SIG-M5 treated with dmso at 0.1 percent for 504 hours (cell line): ENCODE data around the gene CHRNA4.
"Not testable (repeated sequence)": the region's sequence is repeated elsewhere in the genome, so short reads cannot be mapped to it uniquely, and the experiment has no call there.

Experiments
- DNase-seq: peaks from one replicate; lab custom pipeline; 2025; ENCODE audit not compliant: unreplicated experiment; lab: John Stamatoyannopoulos, UW

Gene CHRNA4

GRCh38 chr20:63397946-63398450 is 36.8 kb upstream of the CHRNA4 start:
- DNase-seq, result no peak

- DNase-seq, result no peak
These were observed 36.1 kb upstream of the CHRNA4 start for GRCh38 chr20:63397155-63397843.

- no peak for DNase-seq
These were observed 35.2 kb upstream of the CHRNA4 start for GRCh38 chr20:63396300-63396699.

GRCh38 chr20:63395723-63396122 is 34.6 kb upstream of the CHRNA4 start:
- DNase-seq, result no peak

- DNase-seq, result no peak
These were observed 33.8 kb upstream of the CHRNA4 start for GRCh38 chr20:63394920-63395455.

GRCh38 chr20:63394069-63394919 is 33.1 kb upstream of the CHRNA4 start:
- DNase-seq, result no peak

- DNase-seq, result no peak
These were observed 32.4 kb upstream of the CHRNA4 start for GRCh38 chr20:63393566-63393965.

- DNase-seq, result no peak
These were observed 31.6 kb upstream of the CHRNA4 start for GRCh38 chr20:63392465-63393365.

- DNase-seq, result no peak
These were observed 26.8 kb upstream of the CHRNA4 start for GRCh38 chr20:63387917-63388316.

GRCh38 chr20:63387393-63387792 is 26.2 kb upstream of the CHRNA4 start:
- no peak for DNase-seq

- no peak for DNase-seq
These were observed 25.3 kb upstream of the CHRNA4 start for GRCh38 chr20:63386491-63386890.

- DNase-seq, result no peak
These were observed 24.7 kb upstream of the CHRNA4 start for GRCh38 chr20:63385819-63386218.

- DNase-seq, result no peak
These were observed 23.2 kb upstream of the CHRNA4 start for GRCh38 chr20:63384336-63384735.

GRCh38 chr20:63383556-63383955 is 22.4 kb upstream of the CHRNA4 start:
- DNase-seq, result no peak

- DNase-seq, result no peak
These were observed 21.6 kb upstream of the CHRNA4 start for GRCh38 chr20:63382551-63383300.

- no peak for DNase-seq
These were observed 20.8 kb upstream of the CHRNA4 start for GRCh38 chr20:63381781-63382431.

- DNase-seq, result no peak
These were observed 19.3 kb upstream of the CHRNA4 start for GRCh38 chr20:63380346-63380870.

GRCh38 chr20:63379872-63380271 is 18.7 kb upstream of the CHRNA4 start:
- not testable (repeated sequence) for DNase-seq

- no peak for DNase-seq
These were observed 18.1 kb upstream of the CHRNA4 start for GRCh38 chr20:63379296-63379695.
